GM06990 (cell line): ENCODE measurements around the gene FASN.

Experiments
- DNase-seq: peaks from one replicate; pipeline ENCODE4 v3.0.0-alpha.2; 2011; ENCODE audit not compliant: insufficient read length; ENCODE audit errors: extremely low read depth
- H3K27me3 ChIP-seq: replicated peaks from 2 replicates; pipeline ENCODE4 v1.6.0; 2011; ENCODE audit warnings: low read length; ENCODE audit not compliant: control insufficient read depth, insufficient read depth
- H3K36me3 ChIP-seq: 2 replicates; pipeline ENCODE4 v1.5.1; 2011; ENCODE audit warnings: low read length; ENCODE audit not compliant: control insufficient read depth, insufficient read depth
- H3K4me3 ChIP-seq: replicated peaks from 2 replicates; pipeline ENCODE4 v1.5.1; 2011; ENCODE audit warnings: low read depth, mild to moderate bottlenecking, control low read depth, low read length
- CTCF ChIP-seq: IDR thresholded peaks from 2 replicates; pipeline ENCODE4 v1.5.1; 2011; ENCODE audit warnings: low read length, control low read depth, mild to moderate bottlenecking, inconsistent platforms; ENCODE audit not compliant: insufficient read depth, poor library complexity, severe bottlenecking

Gene FASN

GRCh38 chr17:82062076-82062983, 35.7 kb downstream of the FASN start:
- Histone ChIP-seq H3K27me3 (no peaks in the 10 kb centered on the region), H3K36me3 (peaks cover 33% of the 10 kb centered on the region), H3K4me3 (no peak overlapping the region)
- peak; percentile 9 for DNase-seq
- TF ChIP-seq CTCF: no peak

GRCh38 chr17:82061047-82061925, 36.8 kb downstream of the FASN start:
- peaks cover 41% of the 10 kb centered on the region for H3K36me3 ChIP-seq
- peak; percentile 13 for DNase-seq
- H3K27me3 ChIP-seq: no peaks in the 10 kb centered on the region
- TF ChIP-seq CTCF: no peak
- H3K4me3 ChIP-seq: no peak overlapping the region

- DNase-seq: peak; percentile 9
- no peak for TF ChIP-seq CTCF
- no peaks in the 10 kb centered on the region for H3K27me3 ChIP-seq
- H3K36me3 ChIP-seq: peaks cover 45% of the 10 kb centered on the region
- no peak overlapping the region for H3K4me3 ChIP-seq
Observed at GRCh38 chr17:82060614-82061013, 37.4 kb downstream of the FASN start.

GRCh38 chr17:82060001-82060380, 38.0 kb downstream of the FASN start:
- DNase-seq: peak; percentile 13
- H3K36me3 ChIP-seq: peaks cover 50% of the 10 kb centered on the region
- H3K27me3 ChIP-seq: no peaks in the 10 kb centered on the region
- no peak for TF ChIP-seq CTCF
- no peak overlapping the region for H3K4me3 ChIP-seq

- Histone ChIP-seq H3K36me3 (peaks cover 54% of the 10 kb centered on the region), H3K4me3 (no peak overlapping the region), H3K27me3 (no peaks in the 10 kb centered on the region)
- peak; percentile 22 for DNase-seq
- no peak for TF ChIP-seq CTCF
Observed at GRCh38 chr17:82059272-82060000, 38.6 kb downstream of the FASN start.
